Pancreas (tissue), 10 donors: ENCODE measurements around the gene RTL1. TPM values are rescaled to one million over a fixed set of nuclear protein-coding genes. Genes with fewer than 3 reads are reported as not detected.

Experiments
- ATAC-seq, 4 donors: fragments of 200-7000 bp; cut with Tn5 transposase; one replicate each; pipeline versions ENCODE4 v1.8.0 to v1.9.1; 2020; ENCODE audit warnings: mild to moderate bottlenecking in 4 of 4, moderate library complexity in 4 of 4
- DNase-seq, 6 donors: peaks; one replicate each; pipeline ENCODE4 v3.0.0-alpha.2; 2020
- FAIRE-seq: peaks from 2 replicates; lab custom pipeline; 2012; peaks lifted over from hg19 to GRCh38; lab: Jason Lieb, UNC
- H3K27ac ChIP-seq, 4 donors: fragments of 200-600 bp; sonication (generic); 1 replicate in 3 of 4; 2 replicates in 1 of 4; pipeline versions ENCODE4 v1.5.0 to v1.8.0; 2020
- H3K27me3 ChIP-seq, 4 donors: fragments of 200-600 bp; one replicate each; pipeline ENCODE4 v1.8.0; 2021
- H3K36me3 ChIP-seq, 3 donors: fragments of 200-600 bp; sonication (generic) in 1 of 3; one replicate each; pipeline versions ENCODE4 v1.5.0 to v1.8.0; 2020 to 2021
- H3K4me1 ChIP-seq, 3 donors: fragments of 200-600 bp; one replicate each; pipeline ENCODE4 v1.8.0; 2021
- H3K4me3 ChIP-seq, 4 donors: fragments of 200-600 bp; sonication (generic) in 2 of 4; one replicate each; pipeline versions ENCODE4 v1.5.0 to v1.8.0; 2020 to 2021
- H3K9me3 ChIP-seq, 4 donors: fragments of 200-600 bp; one replicate each; pipeline ENCODE4 v1.8.0; 2021
- CTCF ChIP-seq, 4 donors: fragments of 200-600 bp; sonication (generic) in 3 of 4; IDR thresholded peaks; one replicate each; pipeline versions ENCODE4 v1.5.0 to v1.8.0; 2021; ENCODE audit warnings: antibody characterized with exemption in 4 of 4
- WGBS, 2 donors: extraction: QIAGEN DNeasy Blood & Tissue Kit; methylation state at CpG; one replicate each; pipeline ENCODE4 v1.1.7; 2013; 5-methylcytosine and 5-hydroxymethylcytosine counted together
- intact Hi-C, 3 donors: fragments of 100-400 bp; cut with DNase I; formaldehyde crosslinking; loops; one replicate each; pipeline versions ENCODE4 v1.11.1 to v1.14.2; 2022
- polyA plus RNA-seq, 2 donors: library from polyadenylated mRNA; stranded (reverse); fragments of 200-250 nt; gene quantifications; one replicate each; pipeline ENCODE4 v1.2.3, GENCODE V29; 2013
- total RNA-seq, 6 donors: library from RNA; stranded (reverse); fragmentation: NEBNext Ultra II Directional in 4 of 6; extraction: Animal tissue kit (Norgen Biotek cat#: 25700) in 4 of 6; gene quantifications; one replicate each; pipeline versions ENCODE4 v1.2.1 to v1.2.4, GENCODE V29; 2021 to 2023
- donor health status: healthy with polysubstance abuse.
- donor health status: DM: no; HTN: no; CAD: no; lungs with moderate emphysema.
- donor health status: DM: no; HTN: no; CAD: no.
- donor health status: control.
- donor health status: control.
- donor health status: Bipolar disorder and iron deficiency.
- donor health status: DM: yes; HTN: yes; CAD: no.
- donor health status: DM: no; HTN: no; CAD: no.
- donor health status: DM: no; HTN: no; CAD: no.
- donor health status: DM: yes; HTN: yes; CAD: no.

The RTL1 gene
- total and polyA plus RNA-seq, 8 donors: 0.02 to 0.80 (median 0.03) TPM; not detected in 3

GRCh38 chr14:100902295-100903133 lies 1.0 kb downstream of the RTL1 start:
- Histone ChIP-seq H3K27ac (no peak overlapping the region), H3K36me3 (no peaks in the 10 kb centered on the region), H3K4me1 (peaks cover 0 to 9% (median 0%) of the 10 kb centered on the region in 3 donors), H3K27me3 (no peaks in the 10 kb centered on the region), H3K9me3 (no peaks in the 10 kb centered on the region), H3K4me3 (no peak overlapping the region)
- ATAC-seq (no peak), DNase-seq (peak in 2 of 6 donors; percentile 9 to 37), FAIRE-seq (no peak)
- WGBS, 2 donors: 71 to 78% methylated on average over 18 of the region's 18 CpGs
- TF ChIP-seq CTCF (IDR thresholded peaks at IDR 0.05): no peak
- intact Hi-C loops: no loop called here

- no peak for ATAC-seq
- Histone ChIP-seq H3K4me1 (peaks cover 0 to 9% (median 0%) of the 10 kb centered on the region in 3 donors), H3K9me3 (no peaks in the 10 kb centered on the region), H3K27me3 (no peaks in the 10 kb centered on the region), H3K27ac (no peak overlapping the region), H3K36me3 (no peaks in the 10 kb centered on the region), H3K4me3 (no peak overlapping the region)
- peak in 4 of 6 donors; percentile 9 to 53 (median 34) for DNase-seq
- 81 to 92% methylated on average over 12 of the region's 12 CpGs for WGBS, 2 donors
- intact Hi-C loops: no loop called here
- TF ChIP-seq CTCF (IDR thresholded peaks at IDR 0.05): no peak
- no peak for FAIRE-seq
Observed at GRCh38 chr14:100901391-100902183, 1.9 kb downstream of the RTL1 start.

GRCh38 chr14:100900837-100901390 lies 2.6 kb downstream of the RTL1 start:
- intact Hi-C loops: no loop called here
- peak in 3 of 4 donors; percentile 65 to 85 (median 78) for ATAC-seq
- Histone ChIP-seq H3K9me3 (no peaks in the 10 kb centered on the region), H3K36me3 (no peaks in the 10 kb centered on the region), H3K27ac (no peak overlapping the region), H3K4me1 (peaks cover 0 to 9% (median 0%) of the 10 kb centered on the region in 3 donors), H3K27me3 (no peaks in the 10 kb centered on the region), H3K4me3 (no peak overlapping the region)
- WGBS, 2 donors: 49 to 51% methylated on average over 15 of the region's 15 CpGs
- no peak for FAIRE-seq
- DNase-seq: peak; percentile 30 to 77 (median 53)
- peak in 1 of 4 donors; percentile 18 for TF ChIP-seq CTCF (IDR thresholded peaks at IDR 0.05)

GRCh38 chr14:100899884-100900771 lies 3.4 kb downstream of the RTL1 start:
- H3K27me3 ChIP-seq: no peaks in the 10 kb centered on the region
- H3K4me1 ChIP-seq: peaks cover 0 to 9% (median 0%) of the 10 kb centered on the region in 3 donors
- ATAC-seq (peak in 3 of 4 donors; percentile 34 to 67 (median 62)), DNase-seq (peak in 2 of 6 donors; percentile 24 to 49), FAIRE-seq (no peak)
- no peak overlapping the region for H3K4me3 ChIP-seq
- intact Hi-C loops: no loop called here
- H3K27ac ChIP-seq: no peak overlapping the region
- WGBS, 2 donors: 32% methylated on average over 19 of the region's 19 CpGs
- H3K9me3 ChIP-seq: no peaks in the 10 kb centered on the region
- no peak for TF ChIP-seq CTCF (IDR thresholded peaks at IDR 0.05)
- H3K36me3 ChIP-seq: no peaks in the 10 kb centered on the region
